Stimulated activated CD8-positive, alpha-beta memory T cell treated with anti-CD3 and anti-CD28 coated beads, Interleukin-12 subunit alpha, Interleukin-12 subunit beta, amount 100 ng/mL, for 24 hours (primary cell): Measurements from ENCODE around the gene PSMB7.

Experiments
- DNase-seq: peaks from one replicate; pipeline ENCODE4 v3.0.0-alpha.2; 2020; ENCODE audit errors: extremely low read depth

Gene PSMB7

GRCh38 chr9:124329206-124329792 lies 85.9 kb downstream of the PSMB7 start:
- DNase-seq = no peak

- DNase-seq = no peak
These were observed 87.0 kb downstream of the PSMB7 start for GRCh38 chr9:124328285-124328684.

- no peak for DNase-seq
These were observed 87.8 kb downstream of the PSMB7 start for GRCh38 chr9:124327491-124327890.

- no peak for DNase-seq
These were observed 88.9 kb downstream of the PSMB7 start for GRCh38 chr9:124326378-124326777.

GRCh38 chr9:124325816-124326215 lies 89.4 kb downstream of the PSMB7 start:
- DNase-seq = no peak

GRCh38 chr9:124323904-124324303 lies 91.3 kb downstream of the PSMB7 start:
- no peak for DNase-seq

- DNase-seq = no peak
These were observed 92.4 kb downstream of the PSMB7 start for GRCh38 chr9:124322618-124323432.

- no peak for DNase-seq
These were observed 93.3 kb downstream of the PSMB7 start for GRCh38 chr9:124321935-124322334.

GRCh38 chr9:124321416-124321815 lies 93.8 kb downstream of the PSMB7 start:
- no peak for DNase-seq

GRCh38 chr9:124320062-124320973 lies 94.9 kb downstream of the PSMB7 start:
- DNase-seq = no peak

- no peak for DNase-seq
These were observed 99.4 kb downstream of the PSMB7 start for GRCh38 chr9:124315882-124316281.

GRCh38 chr9:124313940-124314339 lies 101.3 kb downstream of the PSMB7 start:
- no peak for DNase-seq

GRCh38 chr9:124312290-124313265 lies 102.7 kb downstream of the PSMB7 start:
- no peak for DNase-seq

- DNase-seq = no peak
These were observed 104.0 kb downstream of the PSMB7 start for GRCh38 chr9:124311283-124311682.

GRCh38 chr9:124309667-124310084 lies 105.6 kb downstream of the PSMB7 start:
- no peak for DNase-seq

GRCh38 chr9:124308606-124309491 lies 106.4 kb downstream of the PSMB7 start:
- no peak for DNase-seq

- DNase-seq = no peak
These were observed 107.7 kb downstream of the PSMB7 start for GRCh38 chr9:124307379-124308030.

- no peak for DNase-seq
These were observed 109.0 kb downstream of the PSMB7 start for GRCh38 chr9:124306098-124306735.

GRCh38 chr9:124304285-124304684 lies 111.0 kb downstream of the PSMB7 start:
- DNase-seq = no peak
